LNCaP clone FGC (cell line): Measurements from ENCODE around the gene CALML4.
"Not testable (repeated sequence)": the region's sequence is repeated elsewhere in the genome, so short reads cannot be mapped to it uniquely, and the experiment has no call there.

Source experiments
- DNase-seq: peaks from one replicate; pipeline ENCODE4 v3.0.0-alpha.2; 2011; ENCODE audit warnings: low read depth
- H3K4me3 ChIP-seq: 2 replicates; pipeline ENCODE4 v1.5.1; 2011; ENCODE audit warnings: mild to moderate bottlenecking, low read depth, low read length, control low read depth
- TF ChIP-seq, protein P1 (sequence below): IDR thresholded peaks from 2 replicates; pipeline ENCODE4 v1.5.1; 2012; ENCODE audit warnings: mild to moderate bottlenecking; ENCODE audit not compliant: control insufficient read depth, insufficient read depth; ENCODE audit errors: extremely low read depth

The CALML4 gene

DNA sequence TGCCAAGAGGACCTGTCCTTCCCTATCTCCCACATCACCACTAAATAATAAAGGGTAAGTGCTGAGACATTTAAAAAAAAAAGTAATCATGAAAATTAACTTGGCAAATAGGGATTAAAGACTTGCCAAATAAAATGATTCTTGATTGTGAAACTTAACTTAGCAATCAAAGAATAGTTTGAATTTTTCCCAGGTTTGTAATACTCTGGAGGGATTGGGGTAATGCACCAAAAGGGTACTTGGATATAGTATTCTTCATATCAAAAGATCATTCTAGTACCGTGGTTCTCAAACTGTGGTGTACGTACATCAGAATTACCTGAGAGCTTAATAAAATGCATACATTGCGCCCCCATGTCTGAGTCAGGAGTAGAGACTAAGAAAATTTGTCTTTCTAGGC, 28.5 kb downstream of the CALML4 start:
- no peak overlapping the region for H3K4me3 ChIP-seq
- TF ChIP-seq, protein P1, sequence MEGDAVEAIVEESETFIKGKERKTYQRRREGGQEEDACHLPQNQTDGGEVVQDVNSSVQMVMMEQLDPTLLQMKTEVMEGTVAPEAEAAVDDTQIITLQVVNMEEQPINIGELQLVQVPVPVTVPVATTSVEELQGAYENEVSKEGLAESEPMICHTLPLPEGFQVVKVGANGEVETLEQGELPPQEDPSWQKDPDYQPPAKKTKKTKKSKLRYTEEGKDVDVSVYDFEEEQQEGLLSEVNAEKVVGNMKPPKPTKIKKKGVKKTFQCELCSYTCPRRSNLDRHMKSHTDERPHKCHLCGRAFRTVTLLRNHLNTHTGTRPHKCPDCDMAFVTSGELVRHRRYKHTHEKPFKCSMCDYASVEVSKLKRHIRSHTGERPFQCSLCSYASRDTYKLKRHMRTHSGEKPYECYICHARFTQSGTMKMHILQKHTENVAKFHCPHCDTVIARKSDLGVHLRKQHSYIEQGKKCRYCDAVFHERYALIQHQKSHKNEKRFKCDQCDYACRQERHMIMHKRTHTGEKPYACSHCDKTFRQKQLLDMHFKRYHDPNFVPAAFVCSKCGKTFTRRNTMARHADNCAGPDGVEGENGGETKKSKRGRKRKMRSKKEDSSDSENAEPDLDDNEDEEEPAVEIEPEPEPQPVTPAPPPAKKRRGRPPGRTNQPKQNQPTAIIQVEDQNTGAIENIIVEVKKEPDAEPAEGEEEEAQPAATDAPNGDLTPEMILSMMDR: no peak
- no peak for DNase-seq

DNA sequence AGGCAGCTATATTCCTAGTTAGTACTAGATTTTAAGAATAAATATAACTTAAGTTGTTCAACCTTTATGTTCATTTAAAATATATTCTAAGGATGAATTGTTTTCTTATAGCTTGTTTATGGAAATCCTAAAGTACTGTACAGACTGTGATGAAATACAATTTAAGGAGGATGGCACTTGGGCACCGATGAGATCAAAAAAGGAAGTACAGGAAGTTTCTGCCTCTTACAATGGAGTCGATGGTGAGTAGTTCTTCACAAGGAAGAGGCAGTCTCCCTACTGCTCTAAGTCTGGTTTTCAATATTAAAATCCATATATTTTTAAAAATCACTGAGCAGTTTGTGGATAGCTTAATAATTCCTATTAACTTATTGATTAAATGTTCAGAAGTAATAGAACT, 29.6 kb downstream of the CALML4 start:
- no peak overlapping the region for H3K4me3 ChIP-seq
- TF ChIP-seq, protein P1: no peak
- DNase-seq: no peak

DNA sequence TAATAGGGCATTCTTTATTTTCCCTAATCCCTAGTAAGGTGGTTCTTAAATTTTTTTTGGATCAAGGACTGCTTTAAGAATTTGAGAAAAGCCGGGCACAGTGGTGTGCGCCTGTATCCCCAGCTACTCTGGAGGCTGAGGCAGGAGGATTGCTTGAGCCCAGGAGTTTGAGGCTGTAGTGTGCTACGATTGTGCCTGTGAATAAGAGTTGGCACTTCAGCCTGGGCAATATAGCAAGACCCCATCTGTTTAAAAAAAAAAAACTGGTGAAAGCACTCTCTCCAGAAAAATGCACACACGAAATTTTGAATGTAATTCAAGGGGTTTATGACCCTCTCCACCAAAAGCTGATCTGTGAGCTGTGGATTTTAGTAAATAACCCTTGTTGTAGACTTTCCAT, 32.0 kb downstream of the CALML4 start:
- no peak for DNase-seq
- TF ChIP-seq, protein P1: no peak
- no peak overlapping the region for H3K4me3 ChIP-seq

DNA sequence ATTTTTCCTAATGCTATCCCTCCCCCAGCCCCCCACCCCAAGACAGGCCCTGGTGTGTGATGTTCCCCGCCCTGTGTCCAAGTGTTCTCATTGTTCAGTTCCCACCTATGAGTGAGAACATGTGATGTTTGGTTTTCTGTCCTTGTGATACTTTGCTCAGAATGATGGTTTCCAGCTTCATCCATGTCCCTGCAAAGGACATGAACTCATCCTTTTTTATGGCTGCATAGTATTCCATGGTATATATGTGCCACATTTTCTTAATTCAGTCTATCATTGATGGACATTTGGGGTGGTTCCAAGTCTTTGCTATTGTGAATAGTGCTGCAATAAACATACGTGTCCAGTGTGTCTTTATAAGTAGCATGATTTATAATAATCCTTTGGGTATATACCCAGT, 33.1 kb downstream of the CALML4 start:
- not testable (repeated sequence) for H3K4me3 ChIP-seq, DNase-seq

DNA sequence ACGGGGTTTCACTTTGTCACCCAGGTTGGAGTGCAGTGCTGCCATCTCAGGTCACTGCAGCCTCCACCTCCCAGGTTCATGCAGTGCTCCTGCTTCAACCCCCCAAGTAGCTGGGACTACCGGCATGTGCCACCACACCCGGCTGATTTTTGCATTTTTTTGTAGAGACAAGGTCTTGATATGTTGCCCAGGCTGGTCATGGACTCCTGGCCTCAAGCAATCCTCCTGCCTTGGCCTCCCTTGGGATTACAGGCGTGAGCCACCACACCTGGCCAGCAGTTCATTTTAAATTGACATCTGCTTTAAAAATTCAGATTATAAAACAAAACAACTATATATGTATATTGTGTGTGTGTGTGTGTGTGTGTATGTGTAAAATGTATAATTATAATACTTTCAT, 38.3 kb downstream of the CALML4 start:
- TF ChIP-seq, protein P1: no peak
- no peak for DNase-seq
- H3K4me3 ChIP-seq: no peak overlapping the region

DNA sequence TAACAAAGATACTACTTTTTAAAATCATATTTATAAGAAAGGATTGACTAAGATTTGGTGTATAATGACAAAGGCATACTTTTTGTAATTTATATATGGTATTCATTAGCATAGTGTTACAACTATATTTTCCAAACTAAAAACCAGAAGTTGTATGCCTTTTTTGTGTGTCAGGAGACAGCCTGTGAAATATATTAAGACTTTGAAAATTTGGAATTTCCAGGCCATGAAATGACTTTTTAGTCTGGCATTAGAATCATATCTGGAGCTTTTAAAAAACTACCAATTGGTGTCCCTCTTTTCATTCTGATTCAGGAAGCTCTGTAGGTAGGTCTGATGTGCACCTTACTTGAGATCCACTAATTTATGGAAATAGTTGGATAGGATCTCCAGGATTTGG, 41.9 kb downstream of the CALML4 start:
- TF ChIP-seq, protein P1: no peak
- no peak overlapping the region for H3K4me3 ChIP-seq
- DNase-seq: no peak

DNA sequence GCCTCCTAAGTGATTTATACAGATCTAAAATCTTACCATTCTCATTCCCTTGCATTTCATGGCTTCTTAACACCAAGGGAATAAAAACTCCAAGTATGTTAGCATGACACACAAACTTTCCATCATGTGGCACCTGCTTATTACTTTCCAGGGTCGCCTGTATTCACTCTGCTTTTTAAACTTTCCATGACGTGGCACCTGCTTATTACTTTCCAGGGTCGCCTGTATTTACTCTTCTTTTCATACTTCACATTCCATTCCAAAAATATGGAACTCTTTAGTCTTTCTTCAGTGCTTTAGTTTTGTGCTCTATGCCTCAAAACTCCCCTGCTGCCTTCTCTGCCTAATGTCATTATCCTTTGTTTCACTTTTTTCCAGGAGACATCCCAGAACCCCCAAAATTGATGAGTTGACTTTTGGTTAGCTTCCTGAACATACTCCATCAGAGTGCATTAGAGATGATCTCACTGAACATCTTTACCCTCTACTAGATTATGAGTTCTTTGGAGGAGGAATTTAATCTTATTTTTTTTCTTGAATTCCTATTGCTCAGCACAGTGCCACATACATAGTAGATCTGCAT, 47.0 kb downstream of the CALML4 start:
- H3K4me3 ChIP-seq: no peak overlapping the region
- DNase-seq: no peak

More for the DNA sequence above, 47.0 kb downstream of the CALML4 start:
- TF ChIP-seq, protein P1: no peak
